Astrocyte (in vitro differentiated cells and primary cell): ENCODE measurements around the gene ITPRID2. TPM values are rescaled to one million over a fixed set of nuclear protein-coding genes. Genes with fewer than 3 reads are reported as not detected.

Source experiments
- DNase-seq: peaks from one replicate; pipeline ENCODE4 v3.0.0-alpha.2; 2010; ENCODE audit warnings: low read depth
- FAIRE-seq: peaks from 2 replicates; lab custom pipeline; 2011; peaks lifted over from hg19 to GRCh38; lab: Jason Lieb, UNC
- H2AFZ ChIP-seq: 2 replicates; pipeline ENCODE4 v1.6.0; 2012; ENCODE audit warnings: low read depth, low read length, inconsistent platforms
- H3K27ac ChIP-seq: 2 replicates; pipeline ENCODE4 v1.5.1; 2011; ENCODE audit warnings: low read depth, low read length, inconsistent platforms
- H3K27me3 ChIP-seq: 2 replicates; pipeline ENCODE4 v1.6.0; 2011; ENCODE audit warnings: low read length, inconsistent platforms; ENCODE audit not compliant: insufficient read depth
- H3K36me3 ChIP-seq: 2 replicates; pipeline ENCODE4 v1.5.1; 2011; ENCODE audit warnings: low read length, inconsistent platforms; ENCODE audit not compliant: insufficient read depth
- H3K4me1 ChIP-seq: 2 replicates; pipeline ENCODE4 v1.5.1; 2011; ENCODE audit warnings: low read length, inconsistent platforms; ENCODE audit not compliant: insufficient read depth
- H3K4me2 ChIP-seq: 2 replicates; pipeline ENCODE4 v1.6.0; 2012; ENCODE audit warnings: low read length, inconsistent platforms
- H3K4me3 ChIP-seq: 2 replicates; pipeline ENCODE4 v1.5.1; 2011; ENCODE audit warnings: low read depth, mild to moderate bottlenecking, low read length, inconsistent platforms; ENCODE audit not compliant: insufficient read depth
- H3K79me2 ChIP-seq: 2 replicates; pipeline ENCODE4 v1.6.0; 2012; ENCODE audit warnings: mild to moderate bottlenecking, low read length, inconsistent platforms; ENCODE audit not compliant: insufficient read depth
- H3K9ac ChIP-seq: 2 replicates; pipeline ENCODE4 v1.6.0; 2012; ENCODE audit warnings: mild to moderate bottlenecking, low read length, inconsistent platforms
- H3K9me3 ChIP-seq: 2 replicates; pipeline ENCODE4 v1.5.1; 2012; ENCODE audit warnings: low read depth, mild to moderate bottlenecking, low read length, inconsistent platforms; ENCODE audit not compliant: insufficient read depth
- H4K20me1 ChIP-seq: 2 replicates; pipeline ENCODE4 v1.6.0; 2012; ENCODE audit warnings: low read length, inconsistent platforms; ENCODE audit not compliant: insufficient read depth
- H3K27ac Mint-ChIP-seq: one replicate; pipeline ENCODE4 v1.8.0; 2021; ENCODE audit warnings: mild to moderate bottlenecking, mixed read lengths; ENCODE audit not compliant: unreplicated experiment
- H3K27me3 Mint-ChIP-seq: one replicate; pipeline ENCODE4 v1.8.0; 2021; ENCODE audit warnings: low read depth, mixed read lengths; ENCODE audit not compliant: unreplicated experiment
- H3K36me3 Mint-ChIP-seq: one replicate; pipeline ENCODE4 v1.8.0; 2021; ENCODE audit warnings: low read depth, mixed read lengths; ENCODE audit not compliant: unreplicated experiment
- H3K4me1 Mint-ChIP-seq: one replicate; pipeline ENCODE4 v1.8.0; 2021; ENCODE audit warnings: low read depth, mixed read lengths; ENCODE audit not compliant: unreplicated experiment
- H3K4me3 Mint-ChIP-seq: one replicate; pipeline ENCODE4 v1.8.0; 2021; ENCODE audit warnings: mild to moderate bottlenecking, moderate library complexity, mixed read lengths; ENCODE audit not compliant: unreplicated experiment
- H3K9me3 Mint-ChIP-seq: one replicate; pipeline ENCODE4 v1.8.0; 2021; ENCODE audit warnings: mild to moderate bottlenecking, mixed read lengths; ENCODE audit not compliant: unreplicated experiment
- EZH2 ChIP-seq: IDR thresholded peaks from 2 replicates; pipeline ENCODE4 v1.6.1; 2012; ENCODE audit warnings: mild to moderate bottlenecking, low read length, inconsistent platforms; ENCODE audit not compliant: insufficient read depth
- total RNA-seq: library from RNA; stranded (reverse); gene quantifications from 2 replicates; pipeline ENCODE4 v1.2.1, GENCODE V29; 2021
- TF ChIP-seq, protein P1 (sequence below): IDR thresholded peaks from 2 replicates; pipeline ENCODE4 v1.5.1; 2011; ENCODE audit warnings: low read depth, mild to moderate bottlenecking, inconsistent platforms, low read length, moderate library complexity; ENCODE audit not compliant: insufficient read depth

The ITPRID2 gene
- total RNA-seq, 1 donor from 2014 or later = 272 TPM

GRCh38 chr2:181943411-181944124, 52.0 kb downstream of the ITPRID2 start:
- DNase-seq = no peak
- H3K36me3 Mint-ChIP-seq = no peaks in the 10 kb centered on the region
- no peak overlapping the region for H3K4me3 ChIP-seq

GRCh38 chr2:181944164-181944913, 52.8 kb downstream of the ITPRID2 start:
- Histone ChIP-seq H2AFZ (no peak overlapping the region), H3K4me3 (no peak overlapping the region), H3K9ac (no peak overlapping the region), H3K9me3 (no peaks in the 10 kb centered on the region), H3K4me1 (peaks cover 11% of the 10 kb centered on the region), H3K79me2 (no peaks in the 10 kb centered on the region), H3K4me2 (no peak overlapping the region), H4K20me1 (no peaks in the 10 kb centered on the region), H3K36me3 (no peaks in the 10 kb centered on the region), H3K27me3 (no peaks in the 10 kb centered on the region), H3K27ac (no peak overlapping the region)
- Mint-ChIP-seq H3K36me3 (no peaks in the 10 kb centered on the region), H3K27ac (no peak overlapping the region), H3K4me1 (peaks cover 9% of the 10 kb centered on the region), H3K27me3 (no peaks in the 10 kb centered on the region), H3K4me3 (no peak overlapping the region), H3K9me3 (no peaks in the 10 kb centered on the region)
- FAIRE-seq (no peak), DNase-seq (no peak)
- TF ChIP-seq EZH2 = no peak
- TF ChIP-seq, protein P1, sequence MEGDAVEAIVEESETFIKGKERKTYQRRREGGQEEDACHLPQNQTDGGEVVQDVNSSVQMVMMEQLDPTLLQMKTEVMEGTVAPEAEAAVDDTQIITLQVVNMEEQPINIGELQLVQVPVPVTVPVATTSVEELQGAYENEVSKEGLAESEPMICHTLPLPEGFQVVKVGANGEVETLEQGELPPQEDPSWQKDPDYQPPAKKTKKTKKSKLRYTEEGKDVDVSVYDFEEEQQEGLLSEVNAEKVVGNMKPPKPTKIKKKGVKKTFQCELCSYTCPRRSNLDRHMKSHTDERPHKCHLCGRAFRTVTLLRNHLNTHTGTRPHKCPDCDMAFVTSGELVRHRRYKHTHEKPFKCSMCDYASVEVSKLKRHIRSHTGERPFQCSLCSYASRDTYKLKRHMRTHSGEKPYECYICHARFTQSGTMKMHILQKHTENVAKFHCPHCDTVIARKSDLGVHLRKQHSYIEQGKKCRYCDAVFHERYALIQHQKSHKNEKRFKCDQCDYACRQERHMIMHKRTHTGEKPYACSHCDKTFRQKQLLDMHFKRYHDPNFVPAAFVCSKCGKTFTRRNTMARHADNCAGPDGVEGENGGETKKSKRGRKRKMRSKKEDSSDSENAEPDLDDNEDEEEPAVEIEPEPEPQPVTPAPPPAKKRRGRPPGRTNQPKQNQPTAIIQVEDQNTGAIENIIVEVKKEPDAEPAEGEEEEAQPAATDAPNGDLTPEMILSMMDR = no peak

More at GRCh38 chr2:181943411-181944124, 52.0 kb downstream of the ITPRID2 start:
- no peaks in the 10 kb centered on the region for H3K9me3 ChIP-seq
- Mint-ChIP-seq H3K9me3 (no peaks in the 10 kb centered on the region), H3K27me3 (no peaks in the 10 kb centered on the region), H3K27ac (no peak overlapping the region), H3K4me1 (peaks cover 7% of the 10 kb centered on the region), H3K4me3 (no peak overlapping the region)
- no peak overlapping the region for H3K27ac ChIP-seq
- H3K79me2 ChIP-seq = no peaks in the 10 kb centered on the region
- H3K27me3 ChIP-seq = no peaks in the 10 kb centered on the region
- no peak overlapping the region for H3K4me2 ChIP-seq
- TF ChIP-seq, protein P1 = no peak
- no peak for TF ChIP-seq EZH2
- H4K20me1 ChIP-seq = no peaks in the 10 kb centered on the region
- H2AFZ ChIP-seq = no peak overlapping the region
- H3K36me3 ChIP-seq = no peaks in the 10 kb centered on the region
- no peak for FAIRE-seq
- peaks cover 6% of the 10 kb centered on the region for H3K4me1 ChIP-seq
- no peak overlapping the region for H3K9ac ChIP-seq
